Neuronal stem cell (in vitro differentiated cells): ENCODE data around the gene GIPC2.

ENCODE experiments used
- DNase-seq: peaks from one replicate; pipeline ENCODE4 v3.0.0-alpha.2; 2013; ENCODE audit warnings: low spot score
- H2AFZ ChIP-seq: one replicate; pipeline ENCODE4 v1.6.1; 2013; ENCODE audit warnings: mild to moderate bottlenecking, low read length, inconsistent platforms
- H2AK5ac ChIP-seq: 2 replicates; pipeline ENCODE4 v1.6.1; 2013; ENCODE audit warnings: low read depth, mild to moderate bottlenecking, inconsistent platforms, low read length, moderate library complexity, mixed read lengths
- H2BK120ac ChIP-seq: 2 replicates; pipeline ENCODE4 v1.6.1; 2013; ENCODE audit warnings: low read depth, mild to moderate bottlenecking, inconsistent platforms, low read length, moderate library complexity, mixed read lengths
- H2BK12ac ChIP-seq: one replicate; pipeline ENCODE4 v1.6.1; 2013; ENCODE audit warnings: low read length, inconsistent platforms
- H2BK15ac ChIP-seq: 2 replicates; pipeline ENCODE4 v1.6.1; 2013; ENCODE audit warnings: mild to moderate bottlenecking, low read length, inconsistent platforms, mixed read lengths
- H2BK5ac ChIP-seq: one replicate; pipeline ENCODE4 v1.6.1; 2013; ENCODE audit warnings: inconsistent platforms, mild to moderate bottlenecking, low read length, moderate library complexity
- H3K14ac ChIP-seq: one replicate; pipeline ENCODE4 v1.6.1; 2013; ENCODE audit warnings: low read length, inconsistent platforms
- H3K18ac ChIP-seq: 2 replicates; pipeline ENCODE4 v1.6.1; 2013; ENCODE audit warnings: low read length, inconsistent platforms
- H3K23ac ChIP-seq: 2 replicates; pipeline ENCODE4 v1.6.1; 2013; ENCODE audit warnings: low read depth, mild to moderate bottlenecking, mixed read lengths, low read length, inconsistent platforms; ENCODE audit not compliant: poor library complexity
- H3K27ac ChIP-seq: replicated peaks from 3 replicates; pipeline ENCODE4 v1.5.1; 2013; ENCODE audit warnings: low read length, inconsistent platforms
- H3K27me3 ChIP-seq, 3 experiments: 2 replicates each; pipeline ENCODE4 v1.6.1; 2013; ENCODE audit warnings: low read length in 3 of 3, mild to moderate bottlenecking in 2 of 3, inconsistent platforms in 1 of 3, low read depth in 1 of 3, mixed read lengths in 1 of 3, moderate library complexity in 1 of 3; ENCODE audit not compliant: control insufficient read depth in 3 of 3, insufficient read depth in 3 of 3
- H3K36me3 ChIP-seq, 2 donors: replicated peaks in 1 of 2; 2 replicates each; pipeline ENCODE4 v1.6.1; 2013; ENCODE audit warnings: low read length in 2 of 2; ENCODE audit not compliant: control insufficient read depth in 2 of 2, insufficient read depth in 2 of 2
- H3K4ac ChIP-seq: 2 replicates; pipeline ENCODE4 v1.6.1; 2013; ENCODE audit warnings: inconsistent platforms, mild to moderate bottlenecking, low read length, moderate library complexity
- H3K4me1 ChIP-seq, 2 donors: 1 replicate in 1 of 2; 2 replicates in 1 of 2; pipeline ENCODE4 v1.6.1; 2013; ENCODE audit warnings: low read length in 2 of 2, low read depth in 1 of 2; ENCODE audit not compliant: control insufficient read depth in 2 of 2, insufficient read depth in 1 of 2
- H3K4me2 ChIP-seq: one replicate; pipeline ENCODE4 v1.6.1; 2013; ENCODE audit warnings: mild to moderate bottlenecking, low read length, inconsistent platforms; ENCODE audit not compliant: insufficient read depth, poor library complexity, severe bottlenecking
- H3K4me3 ChIP-seq, 2 donors: 2 replicates each; pipeline ENCODE4 v1.5.1; 2013; ENCODE audit warnings: low read length in 2 of 2, mild to moderate bottlenecking in 2 of 2, inconsistent platforms in 1 of 2, moderate library complexity in 1 of 2
- H3K79me1 ChIP-seq: one replicate; pipeline ENCODE4 v1.6.1; 2013; ENCODE audit warnings: low read depth, mild to moderate bottlenecking, inconsistent platforms, low read length, moderate library complexity
- H3K9ac ChIP-seq: one replicate; pipeline ENCODE4 v1.6.1; 2013; ENCODE audit warnings: mild to moderate bottlenecking, low read depth, low read length, inconsistent platforms; ENCODE audit not compliant: poor library complexity
- H3K9me3 ChIP-seq, 2 donors: replicated peaks in 1 of 2; 2 replicates each; pipeline versions ENCODE3 to v1.6.1; 2013; ENCODE audit warnings: low read length in 2 of 2, mild to moderate bottlenecking in 2 of 2, inconsistent platforms in 1 of 2, low read depth in 1 of 2, mixed read lengths in 1 of 2, moderate library complexity in 1 of 2; ENCODE audit not compliant: control insufficient read depth in 2 of 2, insufficient read depth in 1 of 2
- H4K8ac ChIP-seq: one replicate; pipeline ENCODE4 v1.6.1; 2013; ENCODE audit warnings: low read depth, mild to moderate bottlenecking, inconsistent platforms, low read length, moderate library complexity
- H4K91ac ChIP-seq: one replicate; pipeline ENCODE4 v1.6.1; 2013; ENCODE audit warnings: low read length, low read depth, mild to moderate bottlenecking, inconsistent platforms; ENCODE audit not compliant: poor library complexity
- WGBS, 2 donors: extraction: QIAGEN DNeasy Blood & Tissue Kit; methylation state at CpG; one replicate each; pipeline ENCODE4 v1.1.7; 2013; ENCODE audit warnings: missing lambda C conversion rate in 2 of 2, mixed read lengths in 1 of 2; ENCODE audit not compliant: insufficient read length in 2 of 2, insufficient replicate concordance in 1 of 2; ENCODE audit errors: extremely low coverage in 2 of 2; 5-methylcytosine and 5-hydroxymethylcytosine counted together

The GIPC2 gene

GRCh38 chr1:78142736-78143135 lies 97.0 kb downstream of the GIPC2 start:
- Histone ChIP-seq H3K79me1 (no peaks in the 10 kb centered on the region), H2AFZ (no peak overlapping the region), H4K91ac (no peak overlapping the region), H2BK120ac (no peak overlapping the region), H3K4me1 (no peaks in the 10 kb centered on the region), H3K27ac (no peak overlapping the region), H2BK12ac (no peak overlapping the region), H3K4ac (no peak overlapping the region), H4K8ac (no peak overlapping the region), H3K18ac (no peak overlapping the region), H2BK5ac (no peak overlapping the region), H3K4me2 (no peak overlapping the region), H2BK15ac (no peak overlapping the region), H3K4me3 (no peak overlapping the region), H3K36me3 (no peaks in the 10 kb centered on the region), H3K9ac (no peak overlapping the region), H3K9me3 (no peaks in the 10 kb centered on the region), H3K23ac (no peak overlapping the region), H2AK5ac (no peak overlapping the region), H3K27me3 (no peaks in the 10 kb centered on the region), H3K14ac (no peak overlapping the region)
- WGBS, 2 donors: no CpG with 5 or more reads among the region's 4 CpGs
- DNase-seq: no peak

- WGBS, 2 donors: no CpG with 5 or more reads among the region's 4 CpGs
- H3K23ac ChIP-seq: no peak overlapping the region
- H3K27me3 ChIP-seq: no peaks in the 10 kb centered on the region
- H4K8ac ChIP-seq: no peak overlapping the region
- H3K4me3 ChIP-seq: no peak overlapping the region
- H4K91ac ChIP-seq: no peak overlapping the region
- no peaks in the 10 kb centered on the region for H3K79me1 ChIP-seq
- H3K27ac ChIP-seq: no peak overlapping the region
- no peak overlapping the region for H2BK12ac ChIP-seq
- no peak overlapping the region for H2BK120ac ChIP-seq
- H3K4me2 ChIP-seq: no peak overlapping the region
- no peak overlapping the region for H3K18ac ChIP-seq
- peak overlapping the region; percentile 29 for H2AFZ ChIP-seq
- DNase-seq: no peak
- no peak overlapping the region for H2AK5ac ChIP-seq
- no peaks in the 10 kb centered on the region for H3K4me1 ChIP-seq
- H3K14ac ChIP-seq: no peak overlapping the region
- H2BK15ac ChIP-seq: no peak overlapping the region
- H3K4ac ChIP-seq: no peak overlapping the region
- no peak overlapping the region for H3K9ac ChIP-seq
- no peaks in the 10 kb centered on the region for H3K9me3 ChIP-seq
- H2BK5ac ChIP-seq: no peak overlapping the region
- no peaks in the 10 kb centered on the region for H3K36me3 ChIP-seq
Observed at GRCh38 chr1:78143152-78143551, 97.4 kb downstream of the GIPC2 start.

- no peak overlapping the region for H2AK5ac ChIP-seq
- H3K4me3 ChIP-seq: no peak overlapping the region
Observed at GRCh38 chr1:78143673-78144072, 97.9 kb downstream of the GIPC2 start.

GRCh38 chr1:78145105-78145580 lies 99.4 kb downstream of the GIPC2 start:
- H2AFZ ChIP-seq: no peak overlapping the region
- no peak overlapping the region for H3K14ac ChIP-seq
- no peak overlapping the region for H2AK5ac ChIP-seq
- no peak overlapping the region for H3K9ac ChIP-seq
- H3K9me3 ChIP-seq: no peaks in the 10 kb centered on the region
- H3K27ac ChIP-seq: no peak overlapping the region
- no peaks in the 10 kb centered on the region for H3K4me1 ChIP-seq
- DNase-seq: peak; percentile 43
- H2BK120ac ChIP-seq: no peak overlapping the region
- no peak overlapping the region for H4K91ac ChIP-seq
- WGBS, 2 donors: no CpG with 5 or more reads among the region's 2 CpGs
- H3K18ac ChIP-seq: no peak overlapping the region
- no peak overlapping the region for H3K4me3 ChIP-seq
- H3K23ac ChIP-seq: no peak overlapping the region
- no peak overlapping the region for H2BK15ac ChIP-seq
- no peaks in the 10 kb centered on the region for H3K79me1 ChIP-seq
- no peak overlapping the region for H3K4me2 ChIP-seq
- no peak overlapping the region for H2BK12ac ChIP-seq
- no peak overlapping the region for H4K8ac ChIP-seq
- H2BK5ac ChIP-seq: no peak overlapping the region
- no peaks in the 10 kb centered on the region for H3K27me3 ChIP-seq
- no peak overlapping the region for H3K4ac ChIP-seq
- H3K36me3 ChIP-seq: no peaks in the 10 kb centered on the region

More at GRCh38 chr1:78143673-78144072, 97.9 kb downstream of the GIPC2 start:
- Histone ChIP-seq H3K27me3 (no peaks in the 10 kb centered on the region), H4K91ac (no peak overlapping the region), H2BK12ac (no peak overlapping the region), H3K79me1 (no peaks in the 10 kb centered on the region), H3K4me2 (no peak overlapping the region), H2BK15ac (no peak overlapping the region), H3K4me1 (no peaks in the 10 kb centered on the region), H4K8ac (no peak overlapping the region), H2BK5ac (no peak overlapping the region), H3K9me3 (no peaks in the 10 kb centered on the region), H3K36me3 (no peaks in the 10 kb centered on the region), H2BK120ac (no peak overlapping the region), H2AFZ (peak overlapping the region; percentile 29), H3K4ac (no peak overlapping the region), H3K14ac (no peak overlapping the region), H3K23ac (no peak overlapping the region), H3K27ac (no peak overlapping the region), H3K9ac (no peak overlapping the region), H3K18ac (no peak overlapping the region)
- no peak for DNase-seq
- whole genome bisulfite sequencing, 2 donors: no CpG with 5 or more reads among the region's 2 CpGs
